WI38 (cell line): ENCODE results near the gene GPHN.

Source experiments
- H3K4me3 ChIP-seq: 2 replicates; pipeline ENCODE4 v1.5.1; 2011; ENCODE audit warnings: low read depth, mild to moderate bottlenecking, control low read depth, low read length
- CTCF ChIP-seq: IDR thresholded peaks from 2 replicates; pipeline ENCODE4 v1.5.1; 2012; ENCODE audit warnings: low read depth, mild to moderate bottlenecking, control low read depth, low read length

The GPHN gene

GRCh38 chr14:66600416-66600815 lies 92.5 kb downstream of the GPHN start:
- no peak overlapping the region for H3K4me3 ChIP-seq
- TF ChIP-seq CTCF: no peak

- TF ChIP-seq CTCF: no peak
- H3K4me3 ChIP-seq: no peak overlapping the region
Observed at GRCh38 chr14:66601932-66602578, 94.1 kb downstream of the GPHN start.

- H3K4me3 ChIP-seq: no peak overlapping the region
- no peak for TF ChIP-seq CTCF
Observed at GRCh38 chr14:66603945-66604344, 96.0 kb downstream of the GPHN start.

GRCh38 chr14:66606826-66607225 lies 98.9 kb downstream of the GPHN start:
- no peak overlapping the region for H3K4me3 ChIP-seq
- no peak for TF ChIP-seq CTCF

- no peak overlapping the region for H3K4me3 ChIP-seq
- TF ChIP-seq CTCF: no peak
Observed at GRCh38 chr14:66610154-66610563, 102.2 kb downstream of the GPHN start.

- TF ChIP-seq CTCF: no peak
- no peak overlapping the region for H3K4me3 ChIP-seq
Observed at GRCh38 chr14:66613344-66613743, 105.4 kb downstream of the GPHN start.

- H3K4me3 ChIP-seq: no peak overlapping the region
- TF ChIP-seq CTCF: no peak
Observed at GRCh38 chr14:66619952-66620351, 112.0 kb downstream of the GPHN start.
